Liver (tissue), 3 donors: ENCODE data around the gene SOD1.

Source experiments
- EGR1 ChIP-seq, 2 donors: IDR thresholded peaks; 2 replicates each; pipeline ENCODE4 v1.6.1; 2016 to 2018; ENCODE audit warnings: antibody characterized with exemption in 2 of 2, low read depth in 2 of 2
- HNF4A ChIP-seq, 2 donors: conservative IDR thresholded peaks; 2 replicates each; pipeline ENCODE4 v1.6.1; 2016; ENCODE audit warnings: antibody characterized with exemption in 2 of 2, mild to moderate bottlenecking in 2 of 2
- RXRA ChIP-seq, 2 donors: IDR thresholded peaks; 2 replicates each; pipeline ENCODE4 v1.6.1; 2017 to 2018; ENCODE audit warnings: antibody characterized with exemption in 2 of 2, mild to moderate bottlenecking in 1 of 2
- SP1 ChIP-seq: IDR thresholded peaks from 2 replicates; pipeline ENCODE4 v1.6.1; 2018; ENCODE audit warnings: antibody characterized with exemption, mild to moderate bottlenecking
- TAF1 ChIP-seq: conservative IDR thresholded peaks from 2 replicates; pipeline ENCODE4 v1.6.1; 2016; ENCODE audit warnings: antibody characterized with exemption, mild to moderate bottlenecking
- YY1 ChIP-seq: IDR thresholded peaks from 2 replicates; pipeline ENCODE4 v1.6.1; 2016; ENCODE audit warnings: antibody characterized with exemption, mild to moderate bottlenecking
- TF ChIP-seq, protein P1 (sequence below): fragments of 150-350 bp; IDR thresholded peaks from 2 replicates; pipeline ENCODE4 v1.5.1; 2017; ENCODE audit warnings: improper control_type of control experiment, low read depth, low read length; ENCODE audit not compliant: missing input control
- TF ChIP-seq, protein P2 (sequence below): IDR thresholded peaks from 2 replicates; pipeline ENCODE4 v1.6.1; 2016; ENCODE audit warnings: antibody characterized with exemption
- TF ChIP-seq, protein P3 (sequence below): IDR thresholded peaks from 2 replicates; pipeline ENCODE4 v1.6.1; 2016; ENCODE audit warnings: antibody characterized with exemption
- TF ChIP-seq, protein P4 (sequence below): IDR thresholded peaks from 2 replicates; pipeline ENCODE4 v1.6.1; 2016; ENCODE audit warnings: antibody characterized with exemption, mild to moderate bottlenecking
- donor health status: healthy.
- donor health status: healthy.

DNA sequence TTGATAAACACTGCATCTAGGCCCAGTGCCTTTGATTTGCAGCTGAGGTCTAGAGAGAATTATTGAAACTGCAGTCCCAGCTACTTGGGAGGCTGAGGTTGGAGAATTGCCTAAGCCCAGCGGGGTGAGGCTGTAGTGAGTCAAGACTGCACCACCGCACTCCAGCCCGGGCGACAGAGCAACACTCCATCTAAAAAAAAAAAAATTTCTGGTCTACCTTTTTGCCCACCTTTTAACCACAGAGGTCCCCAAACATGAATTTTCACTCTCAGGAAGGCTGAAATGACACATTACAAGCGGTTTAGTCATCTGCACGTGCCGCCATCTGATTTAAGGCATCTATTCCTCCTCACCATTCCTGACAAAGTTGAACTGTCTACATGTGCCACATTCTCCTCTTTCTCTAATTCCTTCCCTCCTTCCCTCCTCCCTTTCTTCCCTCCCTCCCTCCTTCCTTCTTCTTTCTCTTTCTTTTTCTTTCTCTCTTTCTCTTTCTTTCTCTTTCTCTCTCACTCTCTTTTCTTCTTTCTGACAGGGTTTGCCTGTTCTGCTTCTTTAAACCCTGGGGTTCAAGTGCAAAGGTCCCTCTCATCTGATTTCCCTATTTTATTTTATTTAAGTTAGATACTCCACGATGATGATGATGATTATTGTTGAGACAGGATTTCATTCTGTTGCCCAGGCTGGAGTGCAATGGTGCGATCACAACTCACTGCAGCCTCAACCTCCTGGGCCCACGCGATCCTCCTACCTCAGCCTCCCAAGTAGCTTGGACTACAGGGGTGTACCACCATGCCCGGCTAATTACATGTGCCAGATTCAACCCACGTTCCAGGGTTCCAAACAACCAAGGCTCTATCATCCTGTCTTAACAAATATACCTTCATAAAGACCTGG lies 3.0 kb upstream of the SOD1 start:
- TF ChIP-seq, protein P1, sequence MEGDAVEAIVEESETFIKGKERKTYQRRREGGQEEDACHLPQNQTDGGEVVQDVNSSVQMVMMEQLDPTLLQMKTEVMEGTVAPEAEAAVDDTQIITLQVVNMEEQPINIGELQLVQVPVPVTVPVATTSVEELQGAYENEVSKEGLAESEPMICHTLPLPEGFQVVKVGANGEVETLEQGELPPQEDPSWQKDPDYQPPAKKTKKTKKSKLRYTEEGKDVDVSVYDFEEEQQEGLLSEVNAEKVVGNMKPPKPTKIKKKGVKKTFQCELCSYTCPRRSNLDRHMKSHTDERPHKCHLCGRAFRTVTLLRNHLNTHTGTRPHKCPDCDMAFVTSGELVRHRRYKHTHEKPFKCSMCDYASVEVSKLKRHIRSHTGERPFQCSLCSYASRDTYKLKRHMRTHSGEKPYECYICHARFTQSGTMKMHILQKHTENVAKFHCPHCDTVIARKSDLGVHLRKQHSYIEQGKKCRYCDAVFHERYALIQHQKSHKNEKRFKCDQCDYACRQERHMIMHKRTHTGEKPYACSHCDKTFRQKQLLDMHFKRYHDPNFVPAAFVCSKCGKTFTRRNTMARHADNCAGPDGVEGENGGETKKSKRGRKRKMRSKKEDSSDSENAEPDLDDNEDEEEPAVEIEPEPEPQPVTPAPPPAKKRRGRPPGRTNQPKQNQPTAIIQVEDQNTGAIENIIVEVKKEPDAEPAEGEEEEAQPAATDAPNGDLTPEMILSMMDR: no peak
- no peak for TF ChIP-seq SP1
- TF ChIP-seq YY1: no peak
- TF ChIP-seq, protein P2, sequence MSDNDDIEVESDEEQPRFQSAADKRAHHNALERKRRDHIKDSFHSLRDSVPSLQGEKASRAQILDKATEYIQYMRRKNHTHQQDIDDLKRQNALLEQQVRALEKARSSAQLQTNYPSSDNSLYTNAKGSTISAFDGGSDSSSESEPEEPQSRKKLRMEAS: no peak
- peak in 1 of 2 donors; percentile 4 for TF ChIP-seq HNF4A (conservative IDR thresholded peaks at IDR 0.05)
- TF ChIP-seq TAF1: no peak
- TF ChIP-seq EGR1 (IDR thresholded peaks at IDR 0.05; ENCODE audit: low read depth in 2 of 2): no peak
- TF ChIP-seq RXRA (IDR thresholded peaks at IDR 0.05): no peak
- TF ChIP-seq, protein P3, sequence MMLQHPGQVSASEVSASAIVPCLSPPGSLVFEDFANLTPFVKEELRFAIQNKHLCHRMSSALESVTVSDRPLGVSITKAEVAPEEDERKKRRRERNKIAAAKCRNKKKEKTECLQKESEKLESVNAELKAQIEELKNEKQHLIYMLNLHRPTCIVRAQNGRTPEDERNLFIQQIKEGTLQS: no peak
- TF ChIP-seq, protein P4, sequence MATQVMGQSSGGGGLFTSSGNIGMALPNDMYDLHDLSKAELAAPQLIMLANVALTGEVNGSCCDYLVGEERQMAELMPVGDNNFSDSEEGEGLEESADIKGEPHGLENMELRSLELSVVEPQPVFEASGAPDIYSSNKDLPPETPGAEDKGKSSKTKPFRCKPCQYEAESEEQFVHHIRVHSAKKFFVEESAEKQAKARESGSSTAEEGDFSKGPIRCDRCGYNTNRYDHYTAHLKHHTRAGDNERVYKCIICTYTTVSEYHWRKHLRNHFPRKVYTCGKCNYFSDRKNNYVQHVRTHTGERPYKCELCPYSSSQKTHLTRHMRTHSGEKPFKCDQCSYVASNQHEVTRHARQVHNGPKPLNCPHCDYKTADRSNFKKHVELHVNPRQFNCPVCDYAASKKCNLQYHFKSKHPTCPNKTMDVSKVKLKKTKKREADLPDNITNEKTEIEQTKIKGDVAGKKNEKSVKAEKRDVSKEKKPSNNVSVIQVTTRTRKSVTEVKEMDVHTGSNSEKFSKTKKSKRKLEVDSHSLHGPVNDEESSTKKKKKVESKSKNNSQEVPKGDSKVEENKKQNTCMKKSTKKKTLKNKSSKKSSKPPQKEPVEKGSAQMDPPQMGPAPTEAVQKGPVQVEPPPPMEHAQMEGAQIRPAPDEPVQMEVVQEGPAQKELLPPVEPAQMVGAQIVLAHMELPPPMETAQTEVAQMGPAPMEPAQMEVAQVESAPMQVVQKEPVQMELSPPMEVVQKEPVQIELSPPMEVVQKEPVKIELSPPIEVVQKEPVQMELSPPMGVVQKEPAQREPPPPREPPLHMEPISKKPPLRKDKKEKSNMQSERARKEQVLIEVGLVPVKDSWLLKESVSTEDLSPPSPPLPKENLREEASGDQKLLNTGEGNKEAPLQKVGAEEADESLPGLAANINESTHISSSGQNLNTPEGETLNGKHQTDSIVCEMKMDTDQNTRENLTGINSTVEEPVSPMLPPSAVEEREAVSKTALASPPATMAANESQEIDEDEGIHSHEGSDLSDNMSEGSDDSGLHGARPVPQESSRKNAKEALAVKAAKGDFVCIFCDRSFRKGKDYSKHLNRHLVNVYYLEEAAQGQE: no peak
